ENCODE data around the gene TAAR6.
"Not testable (repeated sequence)": the region's sequence is repeated elsewhere in the genome, so short reads cannot be mapped to it uniquely, and the experiment has no call there.

The TAAR6 gene

DNA sequence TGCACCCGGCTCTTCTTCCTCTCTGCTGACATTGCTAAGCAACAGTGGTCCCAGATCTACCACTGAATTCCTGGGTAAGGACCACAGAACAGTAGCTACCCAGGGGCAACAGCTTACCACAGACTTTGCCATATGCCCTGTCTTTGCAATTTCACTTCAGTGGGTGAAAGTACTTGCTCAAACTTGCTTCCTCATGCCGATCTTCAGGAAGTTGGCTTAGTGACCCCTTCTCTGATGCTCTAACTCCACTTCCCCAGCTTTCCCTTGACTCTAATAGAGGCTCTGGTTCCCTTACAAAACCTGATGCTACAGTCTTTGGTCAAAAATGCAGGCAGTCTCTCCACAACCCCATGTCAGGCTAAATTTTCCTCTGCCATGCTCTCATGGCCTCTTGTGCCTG is 22.7 kb downstream of the TAAR6 start:
- DNase-seq, result no peak

- DNase-seq, result no peak
Measured at GRCh38 chr6:132596201-132596600, 26.1 kb downstream of the TAAR6 start.

- no peak for DNase-seq
Measured at GRCh38 chr6:132598473-132598872, 28.4 kb downstream of the TAAR6 start.

- not testable (repeated sequence) for DNase-seq
Measured at GRCh38 chr6:132600900-132601299, 30.8 kb downstream of the TAAR6 start.

GRCh38 chr6:132604635-132605152 is 34.6 kb downstream of the TAAR6 start:
- DNase-seq, result no peak

DNA sequence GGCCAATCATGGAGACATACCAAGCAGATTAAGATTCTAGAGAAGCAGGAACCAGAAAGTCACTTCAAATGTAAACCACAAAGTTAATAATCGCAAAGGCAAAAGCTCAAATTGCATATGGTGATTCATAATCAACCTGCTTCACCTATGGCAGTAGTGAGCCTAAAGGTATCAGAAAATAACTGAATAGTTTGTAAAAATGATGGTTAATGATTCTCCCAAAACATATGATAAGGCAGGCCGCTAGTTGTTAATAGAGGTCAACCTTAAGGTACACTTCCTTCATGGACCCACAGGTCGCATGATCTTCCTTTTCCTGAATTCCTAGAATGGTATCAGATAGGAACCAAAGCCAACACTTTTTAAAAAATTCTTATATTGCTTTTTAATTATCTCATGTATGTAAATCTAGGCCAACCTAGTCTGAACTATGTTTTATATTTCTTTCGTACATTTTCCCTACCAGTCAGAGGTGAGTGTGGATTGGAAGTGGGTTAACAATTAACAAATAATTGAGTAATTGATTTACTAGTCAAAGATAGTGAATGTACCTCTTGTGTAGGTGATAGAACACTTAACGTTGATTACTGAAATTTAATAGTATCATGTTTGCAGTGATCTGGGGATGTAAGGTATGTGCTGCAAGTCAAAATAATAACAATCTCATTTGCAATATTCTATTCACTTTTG is 37.6 kb downstream of the TAAR6 start:
- no peak for DNase-seq

DNA sequence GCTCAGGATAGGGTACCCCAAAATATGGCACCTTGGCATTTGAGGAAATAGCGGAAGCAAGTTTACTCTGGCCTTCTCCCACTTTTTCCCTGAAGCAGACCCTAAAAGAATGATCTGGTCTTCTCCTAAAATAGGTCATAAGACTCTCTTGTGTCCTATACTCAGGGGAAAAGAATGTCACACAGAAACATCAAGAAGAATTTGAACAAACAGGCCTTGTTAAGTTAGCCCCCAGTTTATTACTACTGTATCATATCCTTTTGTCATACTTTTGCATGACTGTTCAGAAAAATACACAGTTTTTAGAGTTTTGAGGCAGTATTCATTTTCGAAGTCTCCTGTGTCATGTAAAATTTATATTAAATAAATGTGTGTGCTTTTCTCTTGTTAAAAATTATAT is 41.5 kb downstream of the TAAR6 start:
- no peak for DNase-seq

DNA sequence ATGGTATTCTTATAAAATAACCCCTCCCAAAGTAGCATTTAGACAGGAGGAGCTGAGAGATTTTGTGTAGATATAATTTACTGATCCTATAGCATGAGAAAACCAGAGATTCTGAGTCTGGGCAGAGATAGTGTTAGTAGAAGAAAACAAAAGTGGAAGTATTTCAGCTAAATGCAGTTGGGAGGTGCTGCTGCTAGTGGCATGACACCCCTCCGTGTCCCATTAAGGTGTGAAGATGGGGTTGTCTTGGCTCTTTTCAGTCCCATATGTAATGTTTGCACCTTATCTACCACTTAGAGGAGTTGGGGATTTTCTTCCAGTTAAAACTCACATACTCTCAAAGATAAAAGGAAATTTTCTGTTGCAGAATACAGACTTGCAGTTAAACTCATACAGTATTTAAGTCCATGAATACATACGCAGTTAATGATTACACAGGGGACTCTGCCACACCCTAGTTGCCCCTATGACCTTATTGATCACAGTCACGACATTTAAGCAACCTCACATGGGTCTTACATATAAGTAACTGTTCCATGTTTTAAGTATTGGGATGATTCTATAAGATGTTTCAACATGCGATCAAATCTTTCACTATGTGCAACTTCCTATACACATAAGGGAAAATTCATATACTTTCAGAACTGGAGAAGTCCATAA is 42.5 kb downstream of the TAAR6 start:
- no peak for DNase-seq

DNA sequence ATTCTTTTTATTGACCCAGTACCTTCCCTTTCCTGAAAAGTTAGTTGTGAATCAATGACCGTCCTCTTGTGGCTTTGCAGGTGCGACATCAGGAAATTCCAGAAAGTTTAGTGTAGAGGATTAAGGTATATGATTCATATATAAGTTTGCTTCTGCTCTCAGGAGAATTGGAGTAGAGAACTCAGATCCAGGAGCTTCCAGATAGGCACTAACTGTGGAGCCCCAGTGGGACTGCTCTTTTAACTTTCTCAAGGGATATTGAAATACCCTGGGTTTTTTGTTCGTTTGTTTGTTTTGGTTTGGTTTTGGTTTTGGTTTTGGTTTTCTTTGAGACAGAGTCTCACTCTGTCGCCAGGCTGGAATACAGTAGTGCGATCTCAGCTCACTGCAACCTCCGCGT is 44.4 kb downstream of the TAAR6 start:
- no peak for DNase-seq

GRCh38 chr6:132616677-132617076 is 46.6 kb downstream of the TAAR6 start:
- DNase-seq, result no peak

Measured in activated T-cell treated with anti-CD3 and anti-CD28 coated beads for 4 hours (primary cell).